DND-41 (cell line): ENCODE results near the gene IL12RB2.
A peak's percentile ranks its signal among the peaks of the same experiment; 100 is the strongest.

ENCODE experiments used
- ATAC-seq: fragments of 200-7000 bp; cut with Tn5 transposase; 3 replicates; pipeline ENCODE4 v1.9.1; 2021; ENCODE audit warnings: low read depth; ENCODE audit not compliant: insufficient read depth
- DNase-seq: peaks from one replicate; pipeline ENCODE4 v3.0.0-alpha.2; 2020
- H2AFZ ChIP-seq: 2 replicates; pipeline ENCODE4 v1.6.0; 2012; ENCODE audit warnings: low read depth, low read length
- H3K27ac ChIP-seq: 2 replicates; pipeline ENCODE4 v1.5.1; 2012; ENCODE audit warnings: low read length, inconsistent platforms
- H3K27me3 ChIP-seq: fragments of 200-600 bp; sonication (generic); 2 replicates; pipeline ENCODE4 v1.6.0; 2012; ENCODE audit warnings: low read length, mild to moderate bottlenecking, inconsistent platforms; ENCODE audit not compliant: insufficient read depth, poor library complexity
- H3K36me3 ChIP-seq: 2 replicates; pipeline ENCODE4 v1.5.1; 2012; ENCODE audit warnings: low read length, inconsistent platforms; ENCODE audit not compliant: insufficient read depth
- H3K4me1 ChIP-seq: 2 replicates; pipeline ENCODE4 v1.5.1; 2012; ENCODE audit warnings: mild to moderate bottlenecking, low read length; ENCODE audit not compliant: insufficient read depth
- H3K4me2 ChIP-seq: 2 replicates; pipeline ENCODE4 v1.6.0; 2012; ENCODE audit warnings: mild to moderate bottlenecking, moderate library complexity, low read length, inconsistent platforms; ENCODE audit not compliant: insufficient read depth
- H3K4me3 ChIP-seq, 2 experiments: fragments of 200-600 bp in 1 of 2; shearing (Covaris generic) in 1 of 2; 2 replicates each; pipeline ENCODE4 v1.5.1; 2012 to 2016; ENCODE audit warnings: inconsistent platforms in 2 of 2, low read length in 2 of 2, mild to moderate bottlenecking in 2 of 2, low read depth in 1 of 2, moderate library complexity in 1 of 2
- H3K79me2 ChIP-seq: 2 replicates; pipeline ENCODE4 v1.6.0; 2012; ENCODE audit warnings: low read length, inconsistent platforms; ENCODE audit not compliant: insufficient read depth
- H3K9ac ChIP-seq: 2 replicates; pipeline ENCODE4 v1.6.0; 2012; ENCODE audit warnings: low read depth, mild to moderate bottlenecking, inconsistent platforms, low read length, moderate library complexity
- H3K9me3 ChIP-seq: 2 replicates; pipeline ENCODE4 v1.5.1; 2012; ENCODE audit warnings: low read length, moderate library complexity, mild to moderate bottlenecking, inconsistent platforms; ENCODE audit not compliant: insufficient read depth, severe bottlenecking
- H4K20me1 ChIP-seq: 2 replicates; pipeline ENCODE4 v1.6.0; 2012; ENCODE audit warnings: low read length; ENCODE audit not compliant: insufficient read depth
- CTCF ChIP-seq: IDR thresholded peaks from 2 replicates; pipeline ENCODE4 v1.5.1; 2012; ENCODE audit warnings: borderline replicate concordance, low read length, moderate library complexity, mild to moderate bottlenecking; ENCODE audit not compliant: poor library complexity, severe bottlenecking; ENCODE audit errors: extremely low read depth
- EZH2 ChIP-seq: IDR thresholded peaks from 3 replicates; pipeline ENCODE4 v1.6.1; 2012; ENCODE audit warnings: borderline replicate concordance, low read depth, mild to moderate bottlenecking, moderate library complexity, low read length, inconsistent platforms; ENCODE audit not compliant: severe bottlenecking

The IL12RB2 gene

GRCh38 chr1:67350783-67351182 lies 43.1 kb downstream of the IL12RB2 start:
- H3K27ac ChIP-seq, result no peak overlapping the region
- H3K9me3 ChIP-seq, result no peaks in the 10 kb centered on the region
- no peaks in the 10 kb centered on the region for H3K4me1 ChIP-seq
- H4K20me1 ChIP-seq, result no peaks in the 10 kb centered on the region
- no peaks in the 10 kb centered on the region for H3K79me2 ChIP-seq
- no peak overlapping the region for H2AFZ ChIP-seq
- no peak for TF ChIP-seq CTCF
- TF ChIP-seq EZH2, result no peak
- no peak overlapping the region for H3K4me3 ChIP-seq
- H3K27me3 ChIP-seq, result peaks cover 3% of the 10 kb centered on the region
- H3K9ac ChIP-seq, result no peak overlapping the region
- H3K4me2 ChIP-seq, result no peak overlapping the region
- H3K36me3 ChIP-seq, result no peaks in the 10 kb centered on the region
- peak; percentile 8 for DNase-seq
- ATAC-seq, result no peak

GRCh38 chr1:67352211-67352610 lies 44.5 kb downstream of the IL12RB2 start:
- Histone ChIP-seq H2AFZ (no peak overlapping the region), H3K27me3 (peaks cover 3% of the 10 kb centered on the region), H3K9me3 (no peaks in the 10 kb centered on the region), H3K27ac (no peak overlapping the region), H3K9ac (no peak overlapping the region), H4K20me1 (no peaks in the 10 kb centered on the region), H3K4me1 (no peaks in the 10 kb centered on the region), H3K79me2 (no peaks in the 10 kb centered on the region), H3K4me3 (no peak overlapping the region), H3K4me2 (no peak overlapping the region), H3K36me3 (no peaks in the 10 kb centered on the region)
- DNase-seq (no peak), ATAC-seq (no peak)
- TF ChIP-seq CTCF (no peak), EZH2 (no peak)

- peaks cover 3% of the 10 kb centered on the region for H3K27me3 ChIP-seq
- no peak overlapping the region for H2AFZ ChIP-seq
- no peaks in the 10 kb centered on the region for H3K4me1 ChIP-seq
- no peak overlapping the region for H3K4me3 ChIP-seq
- no peak overlapping the region for H3K27ac ChIP-seq
- no peak for ATAC-seq
- no peak overlapping the region for H3K9ac ChIP-seq
- H3K9me3 ChIP-seq, result no peaks in the 10 kb centered on the region
- no peaks in the 10 kb centered on the region for H4K20me1 ChIP-seq
- H3K79me2 ChIP-seq, result no peaks in the 10 kb centered on the region
- no peak for DNase-seq
- no peak overlapping the region for H3K4me2 ChIP-seq
- no peaks in the 10 kb centered on the region for H3K36me3 ChIP-seq
- TF ChIP-seq EZH2 (no peak), CTCF (no peak)
These were observed 48.2 kb downstream of the IL12RB2 start for GRCh38 chr1:67355745-67356424.

GRCh38 chr1:67359592-67359991 lies 51.9 kb downstream of the IL12RB2 start:
- Histone ChIP-seq H3K36me3 (no peaks in the 10 kb centered on the region), H3K4me1 (no peaks in the 10 kb centered on the region), H3K4me2 (no peak overlapping the region), H3K9ac (no peak overlapping the region), H3K9me3 (no peaks in the 10 kb centered on the region), H3K4me3 (no peak overlapping the region), H3K79me2 (no peaks in the 10 kb centered on the region), H3K27ac (no peak overlapping the region), H2AFZ (no peak overlapping the region), H3K27me3 (no peaks in the 10 kb centered on the region), H4K20me1 (no peaks in the 10 kb centered on the region)
- TF ChIP-seq CTCF, result no peak
- TF ChIP-seq EZH2, result no peak
- DNase-seq (no peak), ATAC-seq (no peak)
